ENCODE measurements around the gene SRSF2. TPM values are rescaled to one million over a fixed set of nuclear protein-coding genes. Genes with fewer than 3 reads are reported as not detected.

SRSF2 gene
- total and polyA plus RNA-seq, 9 of the 15 experiments (the other 6 are each of a cell fraction or from before 2014, with no cell fraction given), result 161 to 583 (median 393) TPM

- TF ChIP-seq KLF6 (CRISPR knock-in tag; IDR thresholded peaks at IDR 0.05; ENCODE audit: borderline replicate concordance) (no peak), ZFP1 (CRISPR knock-in tag; IDR thresholded peaks at IDR 0.05) (no peak), MEF2D (tag; conservative IDR thresholded peaks at IDR 0.05; ENCODE audit: low read depth) (0 out of 2 replicates have a peak, but pooled peaks have one; percentile 24), ZNF766 (CRISPR knock-in tag; conservative IDR thresholded peaks at IDR 0.05) (no peak), HMG20A (CRISPR knock-in tag; conservative IDR thresholded peaks at IDR 0.05) (no peak), FOXA1 (IDR thresholded peaks at IDR 0.05; ENCODE audit: borderline replicate concordance) (no peak), CSDE1 (IDR thresholded peaks at IDR 0.05) (no peak), ZNF586 (CRISPR knock-in tag; conservative IDR thresholded peaks at IDR 0.05) (no peak), SNAPC5 (CRISPR knock-in tag; IDR thresholded peaks at IDR 0.05) (no peak), CCNT2 (IDR thresholded peaks at IDR 0.05; ENCODE audit: borderline replicate concordance, extremely low read depth, insufficient read length, low read depth, low read length) (peak; percentile 90), HMBOX1 (IDR thresholded peaks at IDR 0.05) (no peak), ZNF561 (CRISPR knock-in tag; conservative IDR thresholded peaks at IDR 0.05) (no peak), CHD4 (IDR thresholded peaks at IDR 0.05; ENCODE audit: insufficient read depth, insufficient replicate concordance, low read depth, low read length, poor library complexity, severe bottlenecking) (no peak), DDX20 (tag; IDR thresholded peaks at IDR 0.05; ENCODE audit: low read depth) (no peak), RBM15 (IDR thresholded peaks at IDR 0.05; ENCODE audit: insufficient read depth, low read length) (peak; percentile 93; the same call in 1 of the 2 replicates), ZNF644 (tag; IDR thresholded peaks at IDR 0.05; ENCODE audit: low read depth) (no peak), POLR2AphosphoS2 (IDR thresholded peaks at IDR 0.05; ENCODE audit: low read length) (peak; percentile 96)
- TF ChIP-seq, protein P1, sequence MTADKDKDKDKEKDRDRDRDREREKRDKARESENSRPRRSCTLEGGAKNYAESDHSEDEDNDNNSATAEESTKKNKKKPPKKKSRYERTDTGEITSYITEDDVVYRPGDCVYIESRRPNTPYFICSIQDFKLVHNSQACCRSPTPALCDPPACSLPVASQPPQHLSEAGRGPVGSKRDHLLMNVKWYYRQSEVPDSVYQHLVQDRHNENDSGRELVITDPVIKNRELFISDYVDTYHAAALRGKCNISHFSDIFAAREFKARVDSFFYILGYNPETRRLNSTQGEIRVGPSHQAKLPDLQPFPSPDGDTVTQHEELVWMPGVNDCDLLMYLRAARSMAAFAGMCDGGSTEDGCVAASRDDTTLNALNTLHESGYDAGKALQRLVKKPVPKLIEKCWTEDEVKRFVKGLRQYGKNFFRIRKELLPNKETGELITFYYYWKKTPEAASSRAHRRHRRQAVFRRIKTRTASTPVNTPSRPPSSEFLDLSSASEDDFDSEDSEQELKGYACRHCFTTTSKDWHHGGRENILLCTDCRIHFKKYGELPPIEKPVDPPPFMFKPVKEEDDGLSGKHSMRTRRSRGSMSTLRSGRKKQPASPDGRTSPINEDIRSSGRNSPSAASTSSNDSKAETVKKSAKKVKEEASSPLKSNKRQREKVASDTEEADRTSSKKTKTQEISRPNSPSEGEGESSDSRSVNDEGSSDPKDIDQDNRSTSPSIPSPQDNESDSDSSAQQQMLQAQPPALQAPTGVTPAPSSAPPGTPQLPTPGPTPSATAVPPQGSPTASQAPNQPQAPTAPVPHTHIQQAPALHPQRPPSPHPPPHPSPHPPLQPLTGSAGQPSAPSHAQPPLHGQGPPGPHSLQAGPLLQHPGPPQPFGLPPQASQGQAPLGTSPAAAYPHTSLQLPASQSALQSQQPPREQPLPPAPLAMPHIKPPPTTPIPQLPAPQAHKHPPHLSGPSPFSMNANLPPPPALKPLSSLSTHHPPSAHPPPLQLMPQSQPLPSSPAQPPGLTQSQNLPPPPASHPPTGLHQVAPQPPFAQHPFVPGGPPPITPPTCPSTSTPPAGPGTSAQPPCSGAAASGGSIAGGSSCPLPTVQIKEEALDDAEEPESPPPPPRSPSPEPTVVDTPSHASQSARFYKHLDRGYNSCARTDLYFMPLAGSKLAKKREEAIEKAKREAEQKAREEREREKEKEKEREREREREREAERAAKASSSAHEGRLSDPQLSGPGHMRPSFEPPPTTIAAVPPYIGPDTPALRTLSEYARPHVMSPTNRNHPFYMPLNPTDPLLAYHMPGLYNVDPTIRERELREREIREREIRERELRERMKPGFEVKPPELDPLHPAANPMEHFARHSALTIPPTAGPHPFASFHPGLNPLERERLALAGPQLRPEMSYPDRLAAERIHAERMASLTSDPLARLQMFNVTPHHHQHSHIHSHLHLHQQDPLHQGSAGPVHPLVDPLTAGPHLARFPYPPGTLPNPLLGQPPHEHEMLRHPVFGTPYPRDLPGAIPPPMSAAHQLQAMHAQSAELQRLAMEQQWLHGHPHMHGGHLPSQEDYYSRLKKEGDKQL (CRISPR knock-in tag; IDR thresholded peaks at IDR 0.05; ENCODE audit: borderline replicate concordance), result no peak
- TF ChIP-seq, protein P2, sequence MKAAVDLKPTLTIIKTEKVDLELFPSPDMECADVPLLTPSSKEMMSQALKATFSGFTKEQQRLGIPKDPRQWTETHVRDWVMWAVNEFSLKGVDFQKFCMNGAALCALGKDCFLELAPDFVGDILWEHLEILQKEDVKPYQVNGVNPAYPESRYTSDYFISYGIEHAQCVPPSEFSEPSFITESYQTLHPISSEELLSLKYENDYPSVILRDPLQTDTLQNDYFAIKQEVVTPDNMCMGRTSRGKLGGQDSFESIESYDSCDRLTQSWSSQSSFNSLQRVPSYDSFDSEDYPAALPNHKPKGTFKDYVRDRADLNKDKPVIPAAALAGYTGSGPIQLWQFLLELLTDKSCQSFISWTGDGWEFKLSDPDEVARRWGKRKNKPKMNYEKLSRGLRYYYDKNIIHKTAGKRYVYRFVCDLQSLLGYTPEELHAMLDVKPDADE (conservative IDR thresholded peaks at IDR 0.05; ENCODE audit: control insufficient read depth, low read depth, low read length), result peak; percentile 94
Observed at GRCh38 chr17:76737082-76737675, at the start of gene SRSF2 (continued).

Measured in K562 (cell line).